Panc1 (cell line): ENCODE measurements around the gene MIXL1. TPM values are rescaled to one million over a fixed set of nuclear protein-coding genes. Genes with fewer than 3 reads are reported as not detected.
A peak's percentile ranks its signal among the peaks of the same experiment; 100 is the strongest.

Experiments
- ATAC-seq: fragments of 200-7000 bp; cut with Tn5 transposase; 2 replicates; pipeline ENCODE4 v1.9.1; 2020; ENCODE audit warnings: mild to moderate bottlenecking, moderate library complexity
- BruUV-seq: library from RNA; stranded (reverse); fragments of 400-500 nt; replicated peaks from 2 replicates; lab custom pipeline; 2021; lab: Mats Ljungman, UMichigan
- CTCF ChIA-PET: fragments of 300-600 bp; sonication (Branson Sonifier 250); formaldehyde crosslinking; loops from one replicate; lab custom pipeline; 2022; ENCODE audit warnings: antibody characterized with exemption; lab: Charles Lee
- POLR2A ChIA-PET: fragments of 300-600 bp; sonication (Branson Sonifier 250); formaldehyde crosslinking; loops from one replicate; lab custom pipeline; 2022; ENCODE audit warnings: antibody characterized with exemption; lab: Charles Lee
- DNase-seq: peaks from one replicate; pipeline ENCODE4 v3.0.0-alpha.2; 2010; ENCODE audit warnings: low read depth, low spot score
- H3K27ac ChIP-seq: 2 replicates; pipeline ENCODE4 v1.5.1; 2011; ENCODE audit warnings: mild to moderate bottlenecking, low read length, inconsistent platforms
- H3K27me3 ChIP-seq: fragments of 200-500 bp; sonication (Bioruptor generic); 2 replicates; pipeline ENCODE4 v1.6.0; 2014; ENCODE audit warnings: low read length, inconsistent platforms; ENCODE audit not compliant: control insufficient read depth, insufficient read depth
- H3K36me3 ChIP-seq: fragments of 200-500 bp; sonication (Bioruptor generic); 2 replicates; pipeline ENCODE4 v1.5.1; 2014; ENCODE audit warnings: inconsistent platforms, mild to moderate bottlenecking, low read length, moderate library complexity; ENCODE audit not compliant: control insufficient read depth, insufficient read depth
- H3K4me1 ChIP-seq: 2 replicates; pipeline ENCODE4 v1.5.1; 2011; ENCODE audit warnings: inconsistent platforms, mild to moderate bottlenecking, low read length, moderate library complexity; ENCODE audit not compliant: control insufficient read depth, insufficient read depth
- H3K4me3 ChIP-seq, 2 experiments: 2 replicates each; pipeline ENCODE4 v1.5.1; 2011 to 2012; ENCODE audit warnings: low read depth in 2 of 2, low read length in 2 of 2, mild to moderate bottlenecking in 2 of 2, inconsistent platforms in 1 of 2, moderate library complexity in 1 of 2
- H3K9me3 ChIP-seq: fragments of 200-500 bp; sonication (Bioruptor generic); 2 replicates; pipeline ENCODE4 v1.5.1; 2014; ENCODE audit warnings: low read depth, mild to moderate bottlenecking, inconsistent platforms, low read length, moderate library complexity; ENCODE audit not compliant: control insufficient read depth, insufficient read depth
- POLR2AphosphoS5 ChIP-seq: IDR thresholded peaks from 2 replicates; pipeline ENCODE4 v1.6.1; 2012; ENCODE audit warnings: mild to moderate bottlenecking, low read depth, low read length, moderate library complexity
- SIN3A ChIP-seq: IDR thresholded peaks from 2 replicates; pipeline ENCODE4 v1.6.1; 2012; ENCODE audit warnings: low read depth, mild to moderate bottlenecking, low read length, moderate library complexity, borderline replicate concordance; ENCODE audit not compliant: insufficient read depth
- TCF7L2 ChIP-seq: IDR thresholded peaks from 2 replicates; pipeline ENCODE4 v1.6.1; 2011; ENCODE audit warnings: mild to moderate bottlenecking, low read depth, low read length, inconsistent platforms
- in situ Hi-C: cut with HindIII; loops from 2 replicates; pipeline ENCODE4 v1.10.0; 2016; ENCODE audit warnings: low sequenced_read_pairs, low pct_unique_long_range_greater_than_20kb
- intact Hi-C: fragments of 100-400 bp; cut with micrococcal nuclease; formaldehyde crosslinking; loops from one replicate; pipeline ENCODE4 v1.10.0; 2022; ENCODE audit not compliant: unreplicated experiment
- total RNA-seq: library from RNA; stranded (reverse); gene quantifications from one replicate; pipeline ENCODE4 v1.2.1, GENCODE V29; 2021; ENCODE audit not compliant: unreplicated experiment
- TF ChIP-seq, protein P1 (sequence below): fragments of 450-650 bp; IDR thresholded peaks from 2 replicates; pipeline ENCODE4 v1.5.1; 2017; ENCODE audit warnings: mild to moderate bottlenecking
- TF ChIP-seq, protein P2 (sequence below), 2 experiments: IDR thresholded peaks; 2 replicates each; pipeline ENCODE4 v1.6.1; 2011 to 2012; ENCODE audit warnings: low read depth in 2 of 2, control low read depth in 1 of 2, low read length in 1 of 2, mild to moderate bottlenecking in 1 of 2, moderate library complexity in 1 of 2; ENCODE audit not compliant: insufficient read depth in 1 of 2

The MIXL1 gene
- total RNA-seq, 1 experiment from 2014 or later = 0.69 TPM

DNA sequence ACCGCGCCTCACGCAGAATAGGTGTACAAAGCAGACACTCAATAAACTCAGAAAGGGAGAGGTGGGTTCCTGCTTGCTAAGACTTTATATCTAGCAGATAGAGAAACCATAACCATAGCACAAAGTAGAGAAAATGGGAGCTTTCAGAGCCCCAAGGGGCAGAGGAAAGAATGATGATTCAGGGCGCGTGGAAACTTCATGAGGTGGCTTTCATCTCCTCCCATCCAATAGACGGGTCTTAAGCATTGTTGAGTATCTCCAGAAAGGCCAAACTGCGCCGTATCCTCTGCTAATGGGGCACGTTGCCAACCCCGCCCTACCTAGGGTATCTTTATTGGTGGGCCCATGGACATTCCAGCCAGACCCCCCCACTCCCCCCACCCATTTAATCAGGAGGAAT lies 778 bp upstream of the MIXL1 start:
- intact Hi-C loops (no loop called here), in situ Hi-C loops (no loop called here)
- DNase-seq (no peak), ATAC-seq (no peak)
- H3K9me3 ChIP-seq = no peaks in the 10 kb centered on the region
- no peak overlapping the region for H3K27ac ChIP-seq
- TF ChIP-seq, protein P1, sequence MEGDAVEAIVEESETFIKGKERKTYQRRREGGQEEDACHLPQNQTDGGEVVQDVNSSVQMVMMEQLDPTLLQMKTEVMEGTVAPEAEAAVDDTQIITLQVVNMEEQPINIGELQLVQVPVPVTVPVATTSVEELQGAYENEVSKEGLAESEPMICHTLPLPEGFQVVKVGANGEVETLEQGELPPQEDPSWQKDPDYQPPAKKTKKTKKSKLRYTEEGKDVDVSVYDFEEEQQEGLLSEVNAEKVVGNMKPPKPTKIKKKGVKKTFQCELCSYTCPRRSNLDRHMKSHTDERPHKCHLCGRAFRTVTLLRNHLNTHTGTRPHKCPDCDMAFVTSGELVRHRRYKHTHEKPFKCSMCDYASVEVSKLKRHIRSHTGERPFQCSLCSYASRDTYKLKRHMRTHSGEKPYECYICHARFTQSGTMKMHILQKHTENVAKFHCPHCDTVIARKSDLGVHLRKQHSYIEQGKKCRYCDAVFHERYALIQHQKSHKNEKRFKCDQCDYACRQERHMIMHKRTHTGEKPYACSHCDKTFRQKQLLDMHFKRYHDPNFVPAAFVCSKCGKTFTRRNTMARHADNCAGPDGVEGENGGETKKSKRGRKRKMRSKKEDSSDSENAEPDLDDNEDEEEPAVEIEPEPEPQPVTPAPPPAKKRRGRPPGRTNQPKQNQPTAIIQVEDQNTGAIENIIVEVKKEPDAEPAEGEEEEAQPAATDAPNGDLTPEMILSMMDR = no peak
- no peak for TF ChIP-seq TCF7L2
- no peak for TF ChIP-seq POLR2AphosphoS5
- TF ChIP-seq, protein P2, sequence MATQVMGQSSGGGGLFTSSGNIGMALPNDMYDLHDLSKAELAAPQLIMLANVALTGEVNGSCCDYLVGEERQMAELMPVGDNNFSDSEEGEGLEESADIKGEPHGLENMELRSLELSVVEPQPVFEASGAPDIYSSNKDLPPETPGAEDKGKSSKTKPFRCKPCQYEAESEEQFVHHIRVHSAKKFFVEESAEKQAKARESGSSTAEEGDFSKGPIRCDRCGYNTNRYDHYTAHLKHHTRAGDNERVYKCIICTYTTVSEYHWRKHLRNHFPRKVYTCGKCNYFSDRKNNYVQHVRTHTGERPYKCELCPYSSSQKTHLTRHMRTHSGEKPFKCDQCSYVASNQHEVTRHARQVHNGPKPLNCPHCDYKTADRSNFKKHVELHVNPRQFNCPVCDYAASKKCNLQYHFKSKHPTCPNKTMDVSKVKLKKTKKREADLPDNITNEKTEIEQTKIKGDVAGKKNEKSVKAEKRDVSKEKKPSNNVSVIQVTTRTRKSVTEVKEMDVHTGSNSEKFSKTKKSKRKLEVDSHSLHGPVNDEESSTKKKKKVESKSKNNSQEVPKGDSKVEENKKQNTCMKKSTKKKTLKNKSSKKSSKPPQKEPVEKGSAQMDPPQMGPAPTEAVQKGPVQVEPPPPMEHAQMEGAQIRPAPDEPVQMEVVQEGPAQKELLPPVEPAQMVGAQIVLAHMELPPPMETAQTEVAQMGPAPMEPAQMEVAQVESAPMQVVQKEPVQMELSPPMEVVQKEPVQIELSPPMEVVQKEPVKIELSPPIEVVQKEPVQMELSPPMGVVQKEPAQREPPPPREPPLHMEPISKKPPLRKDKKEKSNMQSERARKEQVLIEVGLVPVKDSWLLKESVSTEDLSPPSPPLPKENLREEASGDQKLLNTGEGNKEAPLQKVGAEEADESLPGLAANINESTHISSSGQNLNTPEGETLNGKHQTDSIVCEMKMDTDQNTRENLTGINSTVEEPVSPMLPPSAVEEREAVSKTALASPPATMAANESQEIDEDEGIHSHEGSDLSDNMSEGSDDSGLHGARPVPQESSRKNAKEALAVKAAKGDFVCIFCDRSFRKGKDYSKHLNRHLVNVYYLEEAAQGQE (IDR thresholded peaks at IDR 0.05; ENCODE audit: insufficient read depth in 1 of 2, low read depth in 2 of 2, low read length in 1 of 2) = no peak
- no peak for TF ChIP-seq SIN3A
- no TSS peak for BruUV-seq
- no peaks in the 10 kb centered on the region for H3K27me3 ChIP-seq
- H3K4me3 ChIP-seq = no peak overlapping the region
- ChIA-PET POLR2A (no interaction called here), CTCF (interaction anchor here (0.5 kb wide), 1 partner anchor 74 kb away, joined by 3 read pairs; no protein-coding TSS in a partner anchor)
- no peaks in the 10 kb centered on the region for H3K36me3 ChIP-seq
- no peaks in the 10 kb centered on the region for H3K4me1 ChIP-seq

DNA sequence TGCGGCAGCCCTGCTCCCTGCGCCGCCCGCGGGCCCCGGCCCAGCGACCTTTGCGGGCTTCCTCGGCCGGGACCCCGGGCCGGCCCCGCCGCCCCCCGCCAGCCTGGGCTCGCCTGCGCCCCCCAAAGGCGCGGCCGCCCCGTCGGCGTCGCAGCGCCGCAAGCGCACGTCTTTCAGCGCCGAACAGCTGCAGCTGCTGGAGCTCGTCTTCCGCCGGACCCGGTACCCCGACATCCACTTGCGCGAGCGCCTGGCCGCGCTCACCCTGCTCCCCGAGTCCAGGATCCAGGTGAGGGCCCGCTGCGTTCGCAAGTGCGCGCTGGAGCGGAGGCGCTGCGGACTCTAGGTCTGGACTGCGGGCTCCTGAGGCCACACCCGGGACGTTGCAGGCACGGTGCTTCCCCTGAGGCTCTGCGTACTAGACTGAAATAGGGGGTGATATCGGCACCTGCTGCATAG lies 351 bp downstream of the MIXL1 start:
- intact Hi-C loops = no loop called here
- in situ Hi-C loops = no loop called here
- no TSS peak for BruUV-seq
- TF ChIP-seq, protein P1 = peak; percentile 73
- TF ChIP-seq POLR2AphosphoS5 (no peak), TCF7L2 (peak; percentile 29; the same call in 1 of the 2 replicates), SIN3A (no peak)
- TF ChIP-seq, protein P2 (IDR thresholded peaks at IDR 0.05; ENCODE audit: insufficient read depth in 1 of 2, low read depth in 2 of 2, low read length in 1 of 2) = no peak
- CTCF ChIA-PET = no interaction called here
- no peaks in the 10 kb centered on the region for H3K36me3 ChIP-seq
- DNase-seq = no peak
- H3K9me3 ChIP-seq = no peaks in the 10 kb centered on the region
- H3K27ac ChIP-seq = no peak overlapping the region
- H3K4me3 ChIP-seq = peak overlapping the region; percentile 45 to 56
- H3K4me1 ChIP-seq = no peaks in the 10 kb centered on the region
- H3K27me3 ChIP-seq = no peaks in the 10 kb centered on the region
- POLR2A ChIA-PET = interaction anchor here (0.6 kb wide), 1 partner anchor 1867 kb away, joined by 3 read pairs; no protein-coding TSS in a partner anchor
- ATAC-seq = peak; percentile 85
